NT2/D1 (cell line): ENCODE results near the gene ADAMTSL2.

ENCODE experiments used
- DNase-seq: peaks from one replicate; pipeline ENCODE4 v3.0.0-alpha.2; 2011; ENCODE audit warnings: low read depth, low spot score
- H3K27me3 ChIP-seq: 2 replicates; pipeline ENCODE4 v1.6.0; 2011; ENCODE audit warnings: mild to moderate bottlenecking; ENCODE audit not compliant: insufficient read length, insufficient read depth
- H3K36me3 ChIP-seq: 2 replicates; pipeline ENCODE4 v1.6.1; 2011; ENCODE audit warnings: mild to moderate bottlenecking, low read length, mixed read lengths; ENCODE audit not compliant: insufficient read depth, insufficient read length
- H3K4me1 ChIP-seq: 2 replicates; pipeline ENCODE4 v1.5.1; 2011; ENCODE audit not compliant: insufficient read depth, insufficient read length
- H3K4me3 ChIP-seq: 2 replicates; pipeline ENCODE4 v1.5.1; 2011; ENCODE audit warnings: low read depth; ENCODE audit not compliant: insufficient read length
- H3K9ac ChIP-seq: 2 replicates; pipeline ENCODE4 v1.6.0; 2011; ENCODE audit warnings: low read depth; ENCODE audit not compliant: insufficient read length
- H3K9me3 ChIP-seq: 2 replicates; pipeline ENCODE4 v1.5.1; 2011; ENCODE audit warnings: mild to moderate bottlenecking, low read length; ENCODE audit not compliant: insufficient read depth
- SUZ12 ChIP-seq: IDR thresholded peaks from 2 replicates; pipeline ENCODE4 v1.6.1; 2011; ENCODE audit not compliant: insufficient read length, insufficient read depth; ENCODE audit errors: extremely low read depth
- YY1 ChIP-seq: IDR thresholded peaks from 2 replicates; pipeline ENCODE4 v1.6.1; 2011; ENCODE audit not compliant: insufficient read length, insufficient read depth
- ZNF274 ChIP-seq: IDR thresholded peaks from 2 replicates; pipeline ENCODE4 v1.6.1; 2011; ENCODE audit warnings: mild to moderate bottlenecking, low read depth, low read length

ADAMTSL2 gene

GRCh38 chr9:133534346-133535291 lies at the start of gene ADAMTSL2:
TSS of gene ADAMTSL2 (plus strand) at chr9:133534704. CDS start at chr9:133536713, 2,009 bp downstream.
- peaks cover 35% of the 10 kb centered on the region for H3K4me1 ChIP-seq
- TF ChIP-seq SUZ12 = no peak
- no peak for TF ChIP-seq ZNF274
- TF ChIP-seq YY1 = no peak
- H3K27me3 ChIP-seq = peaks cover 42% of the 10 kb centered on the region
- H3K4me3 ChIP-seq = peak within 1 kb of the TSS; percentile 42
- H3K36me3 ChIP-seq = no peaks in the 10 kb centered on the region
- peak within 1 kb of the TSS; percentile 77 for H3K9ac ChIP-seq
- no peaks in the 10 kb centered on the region for H3K9me3 ChIP-seq
- no peak for DNase-seq

GRCh38 chr9:133485531-133486260 lies 48.8 kb upstream of the ADAMTSL2 start:
- Histone ChIP-seq H3K9ac (no peak overlapping the region), H3K36me3 (no peaks in the 10 kb centered on the region), H3K4me3 (no peak overlapping the region), H3K4me1 (peaks cover 17% of the 10 kb centered on the region), H3K27me3 (no peaks in the 10 kb centered on the region), H3K9me3 (no peaks in the 10 kb centered on the region)
- no peak for DNase-seq
- TF ChIP-seq ZNF274 = no peak
- TF ChIP-seq SUZ12 = no peak
- no peak for TF ChIP-seq YY1

GRCh38 chr9:133487331-133487725 lies 47.2 kb upstream of the ADAMTSL2 start:
- H3K9ac ChIP-seq = no peak overlapping the region
- H3K4me3 ChIP-seq = no peak overlapping the region
- no peak for DNase-seq
- peaks cover 20% of the 10 kb centered on the region for H3K4me1 ChIP-seq
- no peak for TF ChIP-seq SUZ12
- H3K27me3 ChIP-seq = no peaks in the 10 kb centered on the region
- no peaks in the 10 kb centered on the region for H3K36me3 ChIP-seq
- no peaks in the 10 kb centered on the region for H3K9me3 ChIP-seq

GRCh38 chr9:133488686-133489252 lies 45.7 kb upstream of the ADAMTSL2 start:
- no peak for TF ChIP-seq SUZ12
- TF ChIP-seq ZNF274 = no peak
- no peak for TF ChIP-seq YY1
- Histone ChIP-seq H3K4me3 (no peak overlapping the region), H3K9me3 (no peaks in the 10 kb centered on the region), H3K4me1 (peaks cover 22% of the 10 kb centered on the region), H3K27me3 (no peaks in the 10 kb centered on the region), H3K36me3 (no peaks in the 10 kb centered on the region), H3K9ac (no peak overlapping the region)
- no peak for DNase-seq

GRCh38 chr9:133489253-133490190 lies 45.0 kb upstream of the ADAMTSL2 start:
- no peaks in the 10 kb centered on the region for H3K36me3 ChIP-seq
- no peaks in the 10 kb centered on the region for H3K27me3 ChIP-seq
- peaks cover 22% of the 10 kb centered on the region for H3K4me1 ChIP-seq
- DNase-seq = no peak
- no peak overlapping the region for H3K9ac ChIP-seq
- H3K4me3 ChIP-seq = no peak overlapping the region
- TF ChIP-seq YY1 (no peak), ZNF274 (no peak), SUZ12 (no peak)
- H3K9me3 ChIP-seq = no peaks in the 10 kb centered on the region

GRCh38 chr9:133490201-133490681 lies 44.3 kb upstream of the ADAMTSL2 start:
- Histone ChIP-seq H3K4me3 (no peak overlapping the region), H3K4me1 (peaks cover 16% of the 10 kb centered on the region), H3K27me3 (no peaks in the 10 kb centered on the region), H3K9ac (peak overlapping the region; percentile 8), H3K9me3 (no peaks in the 10 kb centered on the region), H3K36me3 (no peaks in the 10 kb centered on the region)
- DNase-seq = no peak
- TF ChIP-seq YY1 (no peak), SUZ12 (no peak), ZNF274 (no peak)
